NT2/D1 (cell line): ENCODE results near the gene NOX5.

Experiments used
- SUZ12 ChIP-seq: IDR thresholded peaks from 2 replicates; pipeline ENCODE4 v1.6.1; 2011; ENCODE audit not compliant: insufficient read length, insufficient read depth; ENCODE audit errors: extremely low read depth
- YY1 ChIP-seq: IDR thresholded peaks from 2 replicates; pipeline ENCODE4 v1.6.1; 2011; ENCODE audit not compliant: insufficient read length, insufficient read depth

DNA sequence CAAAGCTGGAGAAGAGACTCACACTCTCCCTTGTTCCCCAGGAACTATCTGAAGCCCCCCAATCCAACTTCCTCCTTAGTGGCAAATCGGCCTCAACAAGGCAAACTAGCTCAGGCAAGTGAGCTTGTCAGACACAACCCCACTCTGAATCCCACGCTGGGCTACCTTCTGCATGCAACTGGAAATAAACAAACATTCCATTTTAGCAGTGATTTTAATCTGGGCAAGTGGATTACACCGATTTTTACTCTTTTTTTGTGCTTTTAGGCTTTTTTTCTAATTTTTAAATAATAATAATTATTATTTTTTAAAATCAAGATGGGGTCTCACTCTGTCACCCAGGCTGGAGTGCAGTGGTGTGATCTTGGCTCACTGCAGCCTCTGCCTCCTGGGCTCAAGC lies 2.9 kb upstream of the NOX5 start:
- TF ChIP-seq YY1 (no peak), SUZ12 (no peak)
